GM19455 (cell line): ENCODE data around the gene SHLD2.
"Not testable (repeated sequence)": the region's sequence is repeated elsewhere in the genome, so short reads cannot be mapped to it uniquely, and the experiment has no call there.

ENCODE experiments used
- ATAC-seq: cut with Tn5 transposase; IDR thresholded peaks from one replicate; pipeline ENCODE4 v1.9.1; 2021; ENCODE audit not compliant: unreplicated experiment

The SHLD2 gene

DNA sequence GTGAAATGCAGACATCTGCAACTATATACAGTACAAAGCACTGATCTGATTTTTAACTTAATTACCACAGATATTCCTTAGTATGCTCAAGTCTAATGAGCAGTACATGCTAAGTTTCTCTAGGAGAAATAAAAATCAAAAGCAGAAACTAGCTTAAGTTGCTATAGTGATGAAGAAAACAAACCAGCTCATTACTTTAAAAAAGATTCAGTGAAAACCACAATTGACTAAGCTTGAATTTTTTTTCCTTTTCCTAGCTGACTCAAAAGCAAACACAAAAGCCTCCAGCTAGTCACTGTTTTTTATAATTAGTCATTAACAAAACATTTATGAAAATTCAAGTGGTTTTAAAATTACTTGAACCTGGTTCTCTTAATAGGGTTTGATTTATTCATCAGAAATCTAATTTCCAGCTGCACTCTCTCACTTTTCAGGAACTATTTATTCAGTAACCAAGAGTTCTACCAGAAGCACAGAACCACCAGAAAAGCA, 10.7 kb upstream of the SHLD2 start:
- ATAC-seq, result not testable (repeated sequence)

- no peak for ATAC-seq
These were observed 9.5 kb upstream of the SHLD2 start for GRCh38 chr10:87085537-87085936.

- no peak for ATAC-seq
These were observed 5.3 kb upstream of the SHLD2 start for GRCh38 chr10:87089746-87090145.

DNA sequence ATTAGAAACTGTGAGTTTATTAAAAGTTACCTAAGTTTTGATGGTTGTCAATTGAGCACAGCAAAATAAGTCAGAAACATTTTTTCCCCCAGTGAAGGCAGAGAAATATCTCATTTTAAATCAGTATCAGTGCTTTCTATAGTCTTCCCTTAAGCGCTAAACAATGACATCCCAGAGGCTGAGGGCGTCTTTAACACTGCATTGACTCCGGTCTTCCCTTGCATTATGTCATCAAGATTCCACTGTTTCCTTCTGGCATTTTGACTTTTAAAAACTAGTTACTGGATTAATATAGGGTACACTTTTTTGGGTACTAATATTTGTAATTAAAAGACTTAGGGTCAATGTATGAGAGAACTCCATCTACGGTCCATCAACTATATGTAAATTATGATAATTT, 4.2 kb upstream of the SHLD2 start:
- no peak for ATAC-seq

- ATAC-seq, result no peak
These were observed 2.6 kb upstream of the SHLD2 start for GRCh38 chr10:87092376-87092860.

GRCh38 chr10:87092861-87093631, 2.0 kb upstream of the SHLD2 start:
- no peak for ATAC-seq

- ATAC-seq, result peak; percentile 22
These were observed 1.2 kb upstream of the SHLD2 start for GRCh38 chr10:87093632-87094372.

- peak; percentile 62 for ATAC-seq
These were observed 385 bp downstream of the SHLD2 start for GRCh38 chr10:87095236-87095945.

- ATAC-seq, result no peak
These were observed 7.0 kb downstream of the SHLD2 start for GRCh38 chr10:87101996-87102395.

DNA sequence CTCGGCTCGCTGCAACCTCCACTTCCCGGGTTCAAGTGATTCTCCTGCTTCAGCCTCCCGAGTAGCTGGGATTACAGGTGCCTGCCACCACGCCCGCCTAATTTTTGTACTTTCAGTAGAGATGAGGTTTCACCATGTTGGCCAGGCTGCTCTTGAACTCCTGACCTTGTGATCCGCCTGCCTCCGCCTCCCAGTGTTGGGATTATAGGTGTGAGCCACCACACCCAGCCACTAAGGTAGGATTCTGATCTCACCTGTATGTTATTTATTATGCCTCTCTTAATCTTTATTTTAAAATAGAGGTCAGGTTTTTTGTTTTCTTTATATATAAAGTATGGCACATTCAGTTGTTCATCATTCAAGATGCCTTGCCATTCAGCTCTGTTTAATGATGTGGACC, 9.7 kb downstream of the SHLD2 start:
- ATAC-seq, result not testable (repeated sequence)

GRCh38 chr10:87105446-87106124, 10.6 kb downstream of the SHLD2 start:
- ATAC-seq, result no peak

GRCh38 chr10:87118122-87118521, 23.1 kb downstream of the SHLD2 start:
- not testable (repeated sequence) for ATAC-seq

GRCh38 chr10:87119029-87119428, 24.0 kb downstream of the SHLD2 start:
- not testable (repeated sequence) for ATAC-seq

DNA sequence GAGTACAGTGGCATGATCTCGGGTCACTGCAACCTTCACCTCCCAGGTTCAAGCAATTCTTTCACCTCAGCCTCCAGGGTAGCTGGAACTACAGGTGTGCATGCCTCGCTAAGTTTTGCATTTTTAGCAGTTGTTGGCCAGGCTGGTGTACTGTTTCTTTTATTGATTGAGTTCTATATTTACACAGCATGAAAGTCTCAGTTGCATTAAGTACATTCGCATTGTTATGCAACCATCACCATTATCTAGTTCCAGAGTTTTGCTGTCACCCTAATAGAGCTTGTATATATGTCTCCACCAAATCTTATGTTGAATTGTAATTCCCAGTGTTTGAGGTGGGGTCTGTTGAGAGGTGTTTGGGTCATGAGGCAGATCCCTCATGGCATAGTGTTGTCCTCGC, 28.3 kb downstream of the SHLD2 start:
- not testable (repeated sequence) for ATAC-seq

DNA sequence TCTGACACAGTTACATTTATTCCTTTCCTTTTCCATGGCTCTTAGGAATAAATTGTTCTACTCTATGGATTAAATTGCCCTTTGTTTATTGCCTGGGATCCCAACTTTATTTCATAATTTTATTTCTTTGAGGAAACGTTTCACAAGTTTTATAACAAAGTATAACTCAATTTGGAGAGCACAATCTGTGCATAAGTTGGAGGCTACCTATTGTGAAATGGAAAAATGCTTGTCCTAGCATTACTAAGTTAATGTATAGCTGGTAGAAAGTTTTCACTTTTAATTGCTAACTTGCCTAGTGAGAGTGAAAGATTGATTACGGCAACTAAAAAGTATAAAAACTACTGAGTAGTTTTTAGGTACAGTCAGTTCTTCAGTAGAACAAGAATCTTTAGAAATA, 32.0 kb downstream of the SHLD2 start:
- ATAC-seq, result not testable (repeated sequence)

DNA sequence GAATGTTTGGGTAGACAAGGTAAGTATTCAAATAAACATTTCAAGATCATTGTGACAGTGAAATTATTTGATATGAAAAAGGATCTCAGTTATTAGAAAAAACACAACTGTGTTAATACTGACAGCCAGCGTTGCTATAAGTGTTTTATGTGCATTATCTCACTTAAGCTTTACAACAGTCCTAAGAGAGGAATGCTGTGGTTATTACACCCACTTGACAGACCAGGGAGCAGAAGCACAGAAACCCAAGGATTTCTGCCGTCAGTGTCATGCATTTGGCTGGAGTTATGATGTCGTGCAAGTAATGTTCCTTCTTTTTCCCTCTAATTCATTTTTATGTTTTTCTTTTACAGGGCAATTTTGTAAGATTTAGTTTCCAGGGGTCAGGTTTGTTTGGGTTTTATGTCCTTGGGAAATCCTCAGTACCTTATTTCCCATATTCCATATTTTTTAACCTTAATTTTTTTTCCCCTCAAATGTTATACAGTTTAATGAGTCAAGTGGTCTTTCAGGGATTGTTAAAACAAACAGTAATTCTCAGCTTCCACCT, 32.7 kb downstream of the SHLD2 start:
- ATAC-seq, result not testable (repeated sequence)

DNA sequence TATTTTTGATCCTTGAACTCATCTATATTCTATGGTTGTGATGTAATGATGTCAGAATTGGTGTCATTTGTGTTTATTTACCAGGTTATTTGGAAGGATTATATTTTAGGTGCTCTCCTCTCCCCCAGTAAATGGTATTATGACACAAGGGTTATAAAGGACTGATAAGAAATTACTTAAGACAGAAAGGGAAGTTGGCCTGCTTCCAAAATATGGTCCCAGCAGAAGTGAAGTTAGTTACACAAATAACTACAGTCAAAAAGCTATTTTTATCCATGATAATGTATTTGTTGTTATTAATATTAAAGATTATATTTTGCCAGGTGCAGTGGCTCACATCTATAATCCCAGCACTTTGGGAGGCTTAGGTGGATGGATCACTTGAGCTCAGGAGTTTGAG, 37.2 kb downstream of the SHLD2 start:
- not testable (repeated sequence) for ATAC-seq

GRCh38 chr10:87133936-87134335, 38.9 kb downstream of the SHLD2 start:
- ATAC-seq, result not testable (repeated sequence)

- not testable (repeated sequence) for ATAC-seq
These were observed 39.4 kb downstream of the SHLD2 start for GRCh38 chr10:87134440-87134839.

DNA sequence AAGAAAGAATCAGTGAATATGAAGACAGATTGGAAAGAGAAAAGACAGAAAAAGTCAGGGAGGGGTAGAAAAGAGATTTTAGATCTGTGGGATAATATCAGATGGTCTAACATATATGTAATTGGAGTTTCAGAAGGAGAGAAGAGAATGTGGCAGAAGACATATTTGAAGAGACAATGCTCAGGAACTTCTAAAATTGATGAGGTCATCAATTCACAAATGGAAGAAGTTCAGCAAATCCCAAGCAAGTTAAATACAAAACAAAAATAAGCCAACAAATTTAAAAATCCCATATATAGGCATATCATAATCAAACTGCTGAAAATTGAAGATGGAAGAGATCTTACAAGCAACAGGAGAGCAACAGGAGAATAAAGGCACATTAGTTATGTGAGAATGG, 42.5 kb downstream of the SHLD2 start:
- not testable (repeated sequence) for ATAC-seq
